K562 (cell line): ENCODE data around the gene TMC4. TPM values are rescaled to one million over a fixed set of nuclear protein-coding genes. Genes with fewer than 3 reads are reported as not detected.
A peak's percentile ranks its signal among the peaks of the same experiment; 100 is the strongest.

ENCODE experiments used
- ASH1L ChIP-seq: fragments of 450-650 bp; IDR thresholded peaks from 2 replicates; pipeline ENCODE4 v1.6.1; 2018; ENCODE audit warnings: borderline replicate concordance, mild to moderate bottlenecking, low read depth; ENCODE audit not compliant: partially characterized antibody
- DACH1 ChIP-seq: fragments of 450-650 bp; IDR thresholded peaks from 2 replicates; pipeline ENCODE4 v1.6.1; 2018; ENCODE audit not compliant: partially characterized antibody
- DPF2 ChIP-seq: fragments of 450-650 bp; IDR thresholded peaks from 2 replicates; pipeline ENCODE4 v1.6.1; 2016
- FOSL1 ChIP-seq: fragments of 200-800 bp; sonication (Bioruptor generic); conservative IDR thresholded peaks from 2 replicates; pipeline ENCODE4 v1.6.1; 2016; ENCODE audit warnings: missing genetic modification characterization, missing compliant biosample characterization
- FOXJ2 ChIP-seq: fragments of 200-800 bp; sonication (Bioruptor generic); IDR thresholded peaks from 2 replicates; pipeline ENCODE4 v1.6.1; 2016; ENCODE audit warnings: missing genetic modification characterization, missing compliant biosample characterization
- GABPB2 ChIP-seq: fragments of 250-450 bp; sonication (Bioruptor Pico); conservative IDR thresholded peaks from 2 replicates; pipeline ENCODE4 v1.5.1; 2021; ENCODE audit warnings: mild to moderate bottlenecking
- HCFC1 ChIP-seq: IDR thresholded peaks from 2 replicates; pipeline ENCODE4 v1.6.1; 2012; ENCODE audit warnings: low read depth, low read length, improper control_type of control experiment
- HDAC2 ChIP-seq: fragments of 450-650 bp; IDR thresholded peaks from 2 replicates; pipeline ENCODE4 v1.6.1; 2016; ENCODE audit warnings: mild to moderate bottlenecking
- IFI16 ChIP-seq: fragments of 250-450 bp; sonication (Bioruptor Pico); IDR thresholded peaks from 2 replicates; pipeline ENCODE4 v2.1.2; 2022; ENCODE audit warnings: mild to moderate bottlenecking, inconsistent platforms
- MCM5 ChIP-seq: fragments of 450-650 bp; IDR thresholded peaks from 2 replicates; pipeline ENCODE4 v1.6.1; 2016; ENCODE audit warnings: low read depth
- MTA3 ChIP-seq: fragments of 450-650 bp; formaldehyde crosslinking; IDR thresholded peaks from 2 replicates; pipeline ENCODE4 v1.6.1; 2017; ENCODE audit warnings: mild to moderate bottlenecking, borderline replicate concordance
- NR2C2 ChIP-seq, 2 experiments: fragments of 200-800 bp in 1 of 2; sonication (Bioruptor generic) in 1 of 2; sonication (generic) in 1 of 2; formaldehyde crosslinking in 1 of 2; IDR thresholded peaks; 2 replicates each; pipeline versions ENCODE4 v1.6.1 to v1.8.0; 2016 to 2022; ENCODE audit warnings: mild to moderate bottlenecking in 1 of 2, missing compliant biosample characterization in 1 of 2, missing genetic modification characterization in 1 of 2, missing genetic modification reagents in 1 of 2
- OTX1 ChIP-seq: fragments of 450-650 bp; formaldehyde crosslinking; IDR thresholded peaks from 2 replicates; pipeline ENCODE4 v1.4.0; 2022; ENCODE audit warnings: mild to moderate bottlenecking
- SAP30 ChIP-seq: fragments of 200-600 bp; sonication (generic); IDR thresholded peaks from 2 replicates; pipeline ENCODE4 v1.6.1; 2012; ENCODE audit warnings: borderline replicate concordance, low read depth, mild to moderate bottlenecking, moderate library complexity, low read length, control low read depth, inconsistent platforms; ENCODE audit not compliant: insufficient read depth, poor library complexity, severe bottlenecking
- SIRT6 ChIP-seq: IDR thresholded peaks from one replicate; pipeline ENCODE4 v1.6.1; 2012; ENCODE audit warnings: low read depth, mild to moderate bottlenecking, control low read depth, inconsistent platforms, low read length, moderate library complexity
- TEAD1 ChIP-seq, 2 experiments: fragments of 450-650 bp in 1 of 2; sonication (generic) in 1 of 2; formaldehyde crosslinking; IDR thresholded peaks; 2 replicates each; pipeline versions ENCODE4 v1.4.0 to v1.8.0; 2020 to 2022; ENCODE audit warnings: mild to moderate bottlenecking in 2 of 2, missing genetic modification reagents in 1 of 2
- polyA plus RNA-seq, 8 experiments: library from polyadenylated mRNA; depleted of rRNA in 4 of 8; stranded (reverse) in 5 of 8; unstranded in 3 of 8; fragments of >200 nt; fragmentation: Nextera tagmentation in 2 of 8; fragmentation: Illumina TruSeq in 1 of 8; extraction: Ambion mirVana in 2 of 8; extraction: Trizol in 1 of 8; gene quantifications; 2 replicates each; pipeline versions ENCODE4 v1.2.1 to v1.2.3, GENCODE V29; 2011 to 2014; ENCODE audit warnings: inconsistent platforms in 1 of 8, missing spikeins in 1 of 8
- total RNA-seq, 7 experiments: library from RNA; depleted of rRNA in 6 of 7; stranded (reverse); fragments of >200 nt in 6 of 7; fragmentation: Illumina TruSeq in 2 of 7; extraction: Trizol in 2 of 7; gene quantifications; 2 replicates each; pipeline versions ENCODE4 v1.2.1 to v1.2.3, GENCODE V29; 2011 to 2021; ENCODE audit warnings: low replicate concordance in 1 of 7
- TF ChIP-seq, protein P1 (sequence below), 2 experiments: fragments of 450-650 bp in 1 of 2; sonication (generic) in 1 of 2; formaldehyde crosslinking in 1 of 2; IDR thresholded peaks in 1 of 2; conservative IDR thresholded peaks in 1 of 2; 2 replicates each; pipeline versions ENCODE4 v1.6.1 to v1.8.1; 2016 to 2023; ENCODE audit warnings: mild to moderate bottlenecking in 2 of 2, moderate library complexity in 2 of 2, inconsistent platforms in 1 of 2, missing genetic modification reagents in 1 of 2
- TF ChIP-seq, protein P2 (sequence below): fragments of 450-650 bp; IDR thresholded peaks from 2 replicates; pipeline ENCODE4 v1.6.1; 2016; ENCODE audit warnings: low read depth

Gene TMC4
- total and polyA plus RNA-seq, 9 of the 15 experiments (the other 6 are each of a cell fraction or from before 2014, with no cell fraction given) = 0.12 to 0.79 (median 0.36) TPM; not detected in 2

DNA sequence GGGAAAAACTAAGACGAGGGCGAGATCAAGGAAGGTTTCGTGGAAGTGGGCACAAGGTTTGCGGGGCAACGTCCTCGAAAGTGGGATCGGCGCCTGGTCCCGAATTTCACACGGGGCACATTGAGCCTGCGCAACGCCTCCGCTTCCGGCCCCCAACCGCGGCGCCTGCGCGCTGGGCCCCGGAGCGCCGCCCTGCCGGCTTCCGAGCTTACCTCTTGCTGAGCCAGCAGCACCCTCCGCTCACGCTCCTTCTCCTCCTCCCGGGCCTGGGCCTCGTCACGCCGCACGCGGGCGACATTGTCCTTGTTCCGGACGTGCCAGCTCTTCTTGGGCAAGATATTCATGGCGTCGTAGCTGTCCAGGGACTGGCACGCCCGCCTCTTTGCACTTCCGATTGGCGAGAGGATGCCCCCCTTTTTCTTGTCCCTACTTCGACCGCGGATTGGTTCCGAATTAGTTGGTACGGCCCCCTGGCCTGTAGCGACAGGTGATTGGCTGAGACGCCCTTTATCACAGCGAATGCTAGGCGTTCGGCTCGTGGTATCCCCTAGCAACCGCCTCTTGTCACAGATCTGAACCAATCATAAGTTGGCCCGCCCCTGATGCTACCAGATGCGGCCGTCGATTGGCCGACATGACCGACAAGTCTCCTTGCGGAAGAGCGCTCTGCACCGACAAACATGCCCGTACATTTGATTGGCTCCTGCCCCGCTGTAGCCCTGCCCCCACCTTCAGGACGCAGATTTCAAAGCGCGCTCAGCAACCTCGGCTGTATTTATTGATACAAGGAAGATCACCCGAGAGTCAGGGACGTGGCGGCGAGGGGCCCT, 13.4 kb downstream of the TMC4 start, which contains the start of gene LENG1 (continued):
- TF ChIP-seq DPF2 (no peak), DACH1 (no peak), ASH1L (peak; percentile 98), IFI16 (CRISPR knock-in tag) (no peak), HDAC2 (peak; percentile 21; the same call in 1 of the 2 replicates), MTA3 (peak; percentile 77; the same call in 1 of the 2 replicates), HCFC1 (no peak; the same call in 1 of the 2 replicates), MCM5 (no peak), GABPB2 (no peak), SIRT6 (no peak), OTX1 (CRISPR knock-in tag) (no peak), FOSL1 (tag) (no peak), SAP30 (peak; percentile 56), TEAD1 (CRISPR knock-in tag; IDR thresholded peaks at IDR 0.05) (peak in 1 of 2 experiments; percentile 72; a peak in 2 of 4 replicates), NR2C2 (CRISPR knock-in tag; IDR thresholded peaks at IDR 0.05) (peak; percentile 36; the same call in 1 of the 2 replicates), NR2C2 (tag; IDR thresholded peaks at IDR 0.05) (no peak; the same call in 1 of the 2 replicates), FOXJ2 (tag) (peak; percentile 55; the same call in 1 of the 2 replicates)
- TF ChIP-seq, protein P1, sequence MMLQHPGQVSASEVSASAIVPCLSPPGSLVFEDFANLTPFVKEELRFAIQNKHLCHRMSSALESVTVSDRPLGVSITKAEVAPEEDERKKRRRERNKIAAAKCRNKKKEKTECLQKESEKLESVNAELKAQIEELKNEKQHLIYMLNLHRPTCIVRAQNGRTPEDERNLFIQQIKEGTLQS (IDR thresholded peaks at IDR 0.05) = no peak
- TF ChIP-seq, protein P1 (CRISPR knock-in tag; conservative IDR thresholded peaks at IDR 0.05) = 0 out of 2 replicates have a peak, but pooled peaks have one; percentile 37
- TF ChIP-seq, protein P2, sequence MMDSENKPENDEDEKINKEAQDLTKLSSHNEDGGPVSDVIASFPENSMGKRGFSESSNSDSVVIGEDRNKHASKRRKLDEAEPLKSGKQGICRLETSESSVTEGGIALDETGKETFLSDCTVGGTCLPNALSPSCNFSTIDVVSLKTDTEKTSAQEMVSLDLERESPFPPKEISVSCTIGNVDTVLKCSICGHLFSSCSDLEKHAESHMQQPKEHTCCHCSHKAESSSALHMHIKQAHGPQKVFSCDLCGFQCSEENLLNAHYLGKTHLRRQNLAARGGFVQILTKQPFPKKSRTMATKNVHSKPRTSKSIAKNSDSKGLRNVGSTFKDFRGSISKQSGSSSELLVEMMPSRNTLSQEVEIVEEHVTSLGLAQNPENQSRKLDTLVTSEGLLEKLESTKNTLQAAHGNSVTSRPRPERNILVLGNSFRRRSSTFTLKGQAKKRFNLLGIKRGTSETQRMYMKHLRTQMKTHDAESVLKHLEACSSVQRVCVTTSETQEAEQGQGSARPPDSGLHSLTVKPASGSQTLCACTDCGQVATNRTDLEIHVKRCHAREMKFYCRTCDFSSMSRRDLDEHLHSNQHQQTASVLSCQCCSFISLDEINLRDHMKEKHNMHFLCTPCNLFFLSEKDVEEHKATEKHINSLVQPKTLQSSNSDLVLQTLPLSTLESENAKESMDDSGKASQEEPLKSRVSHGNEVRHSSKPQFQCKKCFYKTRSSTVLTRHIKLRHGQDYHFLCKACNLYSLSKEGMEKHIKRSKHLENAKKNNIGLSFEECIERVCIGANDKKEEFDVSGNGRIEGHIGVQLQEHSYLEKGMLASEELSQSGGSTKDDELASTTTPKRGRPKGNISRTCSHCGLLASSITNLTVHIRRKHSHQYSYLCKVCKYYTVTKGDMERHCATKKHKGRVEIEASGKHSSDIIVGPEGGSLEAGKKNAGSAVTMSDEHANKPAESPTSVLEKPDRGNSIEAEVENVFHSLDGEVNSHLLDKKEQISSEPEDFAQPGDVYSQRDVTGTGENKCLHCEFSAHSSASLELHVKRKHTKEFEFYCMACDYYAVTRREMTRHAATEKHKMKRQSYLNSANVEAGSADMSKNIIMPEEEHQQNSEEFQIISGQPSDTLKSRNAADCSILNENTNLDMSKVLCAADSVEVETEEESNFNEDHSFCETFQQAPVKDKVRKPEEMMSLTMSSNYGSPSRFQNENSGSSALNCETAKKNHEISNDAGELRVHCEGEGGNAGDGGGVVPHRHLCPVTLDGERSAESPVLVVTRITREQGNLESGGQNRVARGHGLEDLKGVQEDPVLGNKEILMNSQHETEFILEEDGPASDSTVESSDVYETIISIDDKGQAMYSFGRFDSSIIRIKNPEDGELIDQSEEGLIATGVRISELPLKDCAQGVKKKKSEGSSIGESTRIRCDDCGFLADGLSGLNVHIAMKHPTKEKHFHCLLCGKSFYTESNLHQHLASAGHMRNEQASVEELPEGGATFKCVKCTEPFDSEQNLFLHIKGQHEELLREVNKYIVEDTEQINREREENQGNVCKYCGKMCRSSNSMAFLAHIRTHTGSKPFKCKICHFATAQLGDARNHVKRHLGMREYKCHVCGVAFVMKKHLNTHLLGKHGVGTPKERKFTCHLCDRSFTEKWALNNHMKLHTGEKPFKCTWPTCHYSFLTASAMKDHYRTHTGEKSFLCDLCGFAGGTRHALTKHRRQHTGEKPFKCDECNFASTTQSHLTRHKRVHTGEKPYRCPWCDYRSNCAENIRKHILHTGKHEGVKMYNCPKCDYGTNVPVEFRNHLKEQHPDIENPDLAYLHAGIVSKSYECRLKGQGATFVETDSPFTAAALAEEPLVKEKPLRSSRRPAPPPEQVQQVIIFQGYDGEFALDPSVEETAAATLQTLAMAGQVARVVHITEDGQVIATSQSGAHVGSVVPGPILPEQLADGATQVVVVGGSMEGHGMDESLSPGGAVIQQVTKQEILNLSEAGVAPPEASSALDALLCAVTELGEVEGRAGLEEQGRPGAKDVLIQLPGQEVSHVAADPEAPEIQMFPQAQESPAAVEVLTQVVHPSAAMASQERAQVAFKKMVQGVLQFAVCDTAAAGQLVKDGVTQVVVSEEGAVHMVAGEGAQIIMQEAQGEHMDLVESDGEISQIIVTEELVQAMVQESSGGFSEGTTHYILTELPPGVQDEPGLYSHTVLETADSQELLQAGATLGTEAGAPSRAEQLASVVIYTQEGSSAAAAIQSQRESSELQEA = no peak
